K562 (cell line): ENCODE measurements around the gene GATA6. TPM values are rescaled to one million over a fixed set of nuclear protein-coding genes. Genes with fewer than 3 reads are reported as not detected.

Experiments
- ATAC-seq: fragments of 200-7000 bp; cut with Tn5 transposase; 3 replicates; pipeline ENCODE4 v1.9.1; 2020; ENCODE audit warnings: moderate library complexity
- BruUV-seq: library from RNA; stranded (reverse); fragments of 400-500 nt; replicated peaks from 2 replicates; lab custom pipeline; 2021; lab: Mats Ljungman, UMichigan
- CTCF ChIA-PET: fragments of 300-600 bp; formaldehyde crosslinking; extraction: SDS; loops from one replicate; lab custom pipeline; 2021; ENCODE audit warnings: low intra/inter-chr PET ratio; lab: Yijun Ruan, JAX
- POLR2A ChIA-PET: fragments of 300-600, 350-650 bp; sonication (Branson Sonifier 250); formaldehyde crosslinking; extraction: SDS; loops from one replicate; lab custom pipeline; 2021; ENCODE audit warnings: antibody characterized with exemption, inconsistent platforms; lab: Yijun Ruan, JAX
- DNase-seq, 4 experiments: peaks; one replicate each; pipeline versions ENCODE4 v3.0.0 to v3.0.0-alpha.2; 2011 to 2018; ENCODE audit warnings: low spot score in 3 of 4, mixed read lengths in 3 of 4; ENCODE audit errors: extremely low read depth in 1 of 4
- FAIRE-seq: peaks from 2 replicates; lab custom pipeline; 2011; peaks lifted over from hg19 to GRCh38; lab: Jason Lieb, UNC
- H2AFZ ChIP-seq: 2 replicates; pipeline ENCODE4 v1.6.0; 2011; ENCODE audit warnings: low read depth, low read length, control low read depth, inconsistent platforms
- H3K27ac ChIP-seq: fragments of 200-600 bp; 3 replicates; pipeline ENCODE4 v1.8.0; 2011; ENCODE audit warnings: low read depth, mild to moderate bottlenecking, control low read depth, inconsistent platforms, low read length, moderate library complexity, mixed read lengths; ENCODE audit errors: extremely low read depth
- H3K27me3 ChIP-seq, 2 experiments: fragments of 300-600 bp in 1 of 2; 2 replicates in 1 of 2; 3 replicates in 1 of 2; pipeline versions ENCODE4 v1.6.0 to v1.8.0; 2011; ENCODE audit warnings: inconsistent platforms in 2 of 2, low read length in 2 of 2, mild to moderate bottlenecking in 1 of 2, mixed read lengths in 1 of 2, moderate library complexity in 1 of 2; ENCODE audit not compliant: control insufficient read depth in 2 of 2, insufficient read depth in 2 of 2
- H3K36me3 ChIP-seq: fragments of 300-600 bp; 3 replicates; pipeline ENCODE4 v1.8.0; 2011; ENCODE audit warnings: mild to moderate bottlenecking, low read length, inconsistent platforms; ENCODE audit not compliant: control insufficient read depth, insufficient read depth
- H3K4me1 ChIP-seq, 2 experiments: fragments of 200-600 bp in 1 of 2; replicated peaks in 1 of 2; 2 replicates in 1 of 2; 3 replicates in 1 of 2; pipeline versions ENCODE4 v1.5.1 to v1.8.0; 2011; ENCODE audit warnings: inconsistent platforms in 2 of 2, low read length in 2 of 2, mild to moderate bottlenecking in 1 of 2, mixed read lengths in 1 of 2, moderate library complexity in 1 of 2; ENCODE audit not compliant: control insufficient read depth in 2 of 2, insufficient read depth in 2 of 2
- H3K4me2 ChIP-seq: 2 replicates; pipeline ENCODE4 v1.6.1; 2011; ENCODE audit warnings: low read length, control low read depth, inconsistent platforms, mixed read lengths; ENCODE audit not compliant: insufficient read depth
- H3K4me3 ChIP-seq: fragments of 200-600 bp; sonication (generic), shearing (Covaris generic); 2 replicates; pipeline ENCODE4 v1.5.1; 2016; ENCODE audit warnings: control low read depth, inconsistent platforms
- H3K79me2 ChIP-seq: fragments of 200-600 bp; 3 replicates; pipeline ENCODE4 v1.8.0; 2011; ENCODE audit warnings: low read length, inconsistent platforms; ENCODE audit not compliant: control insufficient read depth, insufficient read depth
- H3K9ac ChIP-seq, 2 experiments: 2 replicates each; pipeline versions ENCODE4 v1.6.0 to v1.6.1; 2011; ENCODE audit warnings: low read depth in 2 of 2, low read length in 2 of 2, control low read depth in 1 of 2, inconsistent platforms in 1 of 2, mild to moderate bottlenecking in 1 of 2, mixed read lengths in 1 of 2; ENCODE audit not compliant: insufficient read depth in 1 of 2
- H3K9me1 ChIP-seq: one replicate; pipeline ENCODE4 v1.6.0; 2011; ENCODE audit warnings: inconsistent platforms, mild to moderate bottlenecking, low read length, moderate library complexity; ENCODE audit not compliant: control insufficient read depth, insufficient read depth
- H3K9me3 ChIP-seq: replicated peaks from 2 replicates; pipeline ENCODE4 v1.5.1; 2011; ENCODE audit warnings: low read depth, low read length, inconsistent platforms; ENCODE audit not compliant: control insufficient read depth, insufficient read depth
- H4K20me1 ChIP-seq: replicated peaks from 2 replicates; pipeline ENCODE4 v1.6.1; 2011; ENCODE audit warnings: low read length, inconsistent platforms, mixed read lengths; ENCODE audit not compliant: control insufficient read depth, insufficient read depth
- MCM2 ChIP-seq: fragments of 450-650 bp; IDR thresholded peaks from 2 replicates; pipeline ENCODE4 v1.6.1; 2017; ENCODE audit warnings: low read depth, mild to moderate bottlenecking
- NFIC ChIP-seq: fragments of 450-650 bp; IDR thresholded peaks from 2 replicates; pipeline ENCODE4 v1.6.1; 2017; ENCODE audit warnings: mild to moderate bottlenecking, inconsistent platforms
- NRF1 ChIP-seq, 2 experiments: fragments of 450-650 bp; IDR thresholded peaks in 1 of 2; conservative IDR thresholded peaks in 1 of 2; 2 replicates each; pipeline ENCODE4 v1.6.1; 2014; ENCODE audit warnings: mild to moderate bottlenecking in 2 of 2
- RAD51 ChIP-seq: fragments of 450-650 bp; IDR thresholded peaks from 2 replicates; pipeline ENCODE4 v1.7.1; 2016; ENCODE audit warnings: low read depth, mild to moderate bottlenecking, borderline replicate concordance
- ZNF143 ChIP-seq: sonication (generic); formaldehyde crosslinking; IDR thresholded peaks from 2 replicates; pipeline ENCODE4 v1.9.0; 2022; ENCODE audit warnings: mild to moderate bottlenecking, missing genetic modification reagents
- ZNF512 ChIP-seq: IDR thresholded peaks from 2 replicates; pipeline ENCODE4 v1.6.1; 2016; ENCODE audit warnings: missing genetic modification characterization, missing compliant biosample characterization
- WGBS: fragments of 100-300 bp; shearing (Covaris generic); methylation state at CpG from one replicate; pipeline ENCODE4 v1.1.6; 2016; ENCODE audit warnings: low coverage, mixed read lengths; ENCODE audit not compliant: insufficient coverage; ENCODE audit errors: missing lambda C conversion rate; 5-methylcytosine and 5-hydroxymethylcytosine counted together
- in situ Hi-C: fragments of 300-500 bp; cut with MboI; formaldehyde crosslinking; loops from 4 replicates; pipeline ENCODE4 v1.15.0; 2018; ENCODE audit warnings: inconsistent platforms, mixed read lengths
- intact Hi-C: fragments of 100-400 bp; cut with micrococcal nuclease; formaldehyde crosslinking; loops from 2 replicates; pipeline ENCODE4 v1.14.2; 2022
- polyA plus RNA-seq, 8 experiments: library from polyadenylated mRNA; depleted of rRNA in 4 of 8; stranded (reverse) in 5 of 8; unstranded in 3 of 8; fragments of >200 nt; fragmentation: Nextera tagmentation in 2 of 8; fragmentation: Illumina TruSeq in 1 of 8; extraction: Ambion mirVana in 2 of 8; extraction: Trizol in 1 of 8; gene quantifications; 2 replicates each; pipeline versions ENCODE4 v1.2.1 to v1.2.3, GENCODE V29; 2011 to 2014; ENCODE audit warnings: inconsistent platforms in 1 of 8, missing spikeins in 1 of 8
- total RNA-seq, 7 experiments: library from RNA; depleted of rRNA in 6 of 7; stranded (reverse); fragments of >200 nt in 6 of 7; fragmentation: Illumina TruSeq in 2 of 7; extraction: Trizol in 2 of 7; gene quantifications; 2 replicates each; pipeline versions ENCODE4 v1.2.1 to v1.2.3, GENCODE V29; 2011 to 2021; ENCODE audit warnings: low replicate concordance in 1 of 7
- TF ChIP-seq, protein P1 (sequence below): fragments of 200-800 bp; sonication (Bioruptor generic); IDR thresholded peaks from 2 replicates; pipeline ENCODE4 v1.6.1; 2016; ENCODE audit warnings: missing genetic modification characterization, missing compliant biosample characterization

Gene GATA6
- total and polyA plus RNA-seq, 9 of the 15 experiments (the other 6 are each of a cell fraction or from before 2014, with no cell fraction given), result 0.01 to 0.24 (median 0.16) TPM; not detected in 5

- DNase-seq (no peak), FAIRE-seq (no peak), ATAC-seq (no peak)
- intact Hi-C loops (no loop called here), in situ Hi-C loops (no loop called here)
- peaks cover 12% of the 10 kb centered on the region in 2 experiments; a peak in 4 of 5 replicates for H3K27me3 ChIP-seq
- TF ChIP-seq MCM2 (no peak), ZNF512 (peak; percentile 81)
- CTCF ChIA-PET, result no interaction called here
- H3K9ac ChIP-seq, result no peak overlapping the region
- WGBS, result no CpG with 5 or more reads among the region's 1 CpG
- H3K4me2 ChIP-seq, result no peak overlapping the region
- no peaks in the 10 kb centered on the region for H3K9me3 ChIP-seq
- no peak overlapping the region for H2AFZ ChIP-seq
- no peaks in the 10 kb centered on the region for H3K9me1 ChIP-seq
- H3K27ac ChIP-seq, result no peak overlapping the region
- no peak overlapping the region for H3K4me3 ChIP-seq
- no TSS peak for BruUV-seq
- no peaks in the 10 kb centered on the region for H3K36me3 ChIP-seq
- H4K20me1 ChIP-seq, result no peaks in the 10 kb centered on the region
- POLR2A ChIA-PET, result no interaction called here
- peaks cover 3 to 6% of the 10 kb centered on the region in 2 experiments; a peak in 1 of 5 replicates for H3K4me1 ChIP-seq
- no peaks in the 10 kb centered on the region for H3K79me2 ChIP-seq
These were observed 34.8 kb downstream of the GATA6 start for GRCh38 chr18:22204214-22204536.

DNA sequence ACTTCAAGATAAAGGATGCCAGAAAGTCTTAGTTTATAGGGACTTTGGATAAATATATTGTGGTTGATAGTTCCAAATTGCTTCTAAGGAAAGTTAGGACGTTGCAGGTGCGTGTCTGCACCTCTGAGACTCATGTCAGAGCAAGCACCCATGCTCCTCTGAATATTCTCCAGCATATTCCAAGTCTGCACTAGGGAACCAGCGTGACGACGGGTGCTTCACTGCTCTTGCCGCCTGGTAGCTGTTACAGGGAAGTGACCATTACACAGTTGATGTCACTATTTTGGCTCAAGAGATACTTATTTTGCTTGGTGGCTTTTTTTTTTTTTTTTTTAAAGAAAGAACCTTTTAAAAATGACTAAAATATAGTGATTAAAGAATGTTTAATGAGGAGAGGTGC, 35.6 kb downstream of the GATA6 start:
- FAIRE-seq, result no peak
- Histone ChIP-seq H3K9ac (no peak overlapping the region), H3K4me2 (no peak overlapping the region), H3K27ac (no peak overlapping the region), H3K9me3 (no peaks in the 10 kb centered on the region), H3K36me3 (no peaks in the 10 kb centered on the region), H3K79me2 (no peaks in the 10 kb centered on the region), H2AFZ (no peak overlapping the region), H3K27me3 (peaks cover 12 to 15% of the 10 kb centered on the region in 2 experiments; a peak in 4 of 5 replicates), H3K4me3 (no peak overlapping the region), H3K4me1 (peaks cover 3 to 6% of the 10 kb centered on the region in 2 experiments; a peak in 1 of 5 replicates), H3K9me1 (no peaks in the 10 kb centered on the region), H4K20me1 (no peaks in the 10 kb centered on the region)
- no peak for DNase-seq
- intact Hi-C loops, result no loop called here
- in situ Hi-C loops, result no loop called here
- no TSS peak for BruUV-seq
- ChIA-PET CTCF (no interaction called here), POLR2A (interaction anchor here (0.9 kb wide), 1 partner anchor 11 kb away, joined by 7 read pairs; no protein-coding TSS in a partner anchor)
- WGBS, result 7% methylated on average over 6 of the region's 6 CpGs
- peak; percentile 44; the same call in 2 of the 3 replicates for ATAC-seq
- TF ChIP-seq RAD51, result no peak
- TF ChIP-seq, protein P1, sequence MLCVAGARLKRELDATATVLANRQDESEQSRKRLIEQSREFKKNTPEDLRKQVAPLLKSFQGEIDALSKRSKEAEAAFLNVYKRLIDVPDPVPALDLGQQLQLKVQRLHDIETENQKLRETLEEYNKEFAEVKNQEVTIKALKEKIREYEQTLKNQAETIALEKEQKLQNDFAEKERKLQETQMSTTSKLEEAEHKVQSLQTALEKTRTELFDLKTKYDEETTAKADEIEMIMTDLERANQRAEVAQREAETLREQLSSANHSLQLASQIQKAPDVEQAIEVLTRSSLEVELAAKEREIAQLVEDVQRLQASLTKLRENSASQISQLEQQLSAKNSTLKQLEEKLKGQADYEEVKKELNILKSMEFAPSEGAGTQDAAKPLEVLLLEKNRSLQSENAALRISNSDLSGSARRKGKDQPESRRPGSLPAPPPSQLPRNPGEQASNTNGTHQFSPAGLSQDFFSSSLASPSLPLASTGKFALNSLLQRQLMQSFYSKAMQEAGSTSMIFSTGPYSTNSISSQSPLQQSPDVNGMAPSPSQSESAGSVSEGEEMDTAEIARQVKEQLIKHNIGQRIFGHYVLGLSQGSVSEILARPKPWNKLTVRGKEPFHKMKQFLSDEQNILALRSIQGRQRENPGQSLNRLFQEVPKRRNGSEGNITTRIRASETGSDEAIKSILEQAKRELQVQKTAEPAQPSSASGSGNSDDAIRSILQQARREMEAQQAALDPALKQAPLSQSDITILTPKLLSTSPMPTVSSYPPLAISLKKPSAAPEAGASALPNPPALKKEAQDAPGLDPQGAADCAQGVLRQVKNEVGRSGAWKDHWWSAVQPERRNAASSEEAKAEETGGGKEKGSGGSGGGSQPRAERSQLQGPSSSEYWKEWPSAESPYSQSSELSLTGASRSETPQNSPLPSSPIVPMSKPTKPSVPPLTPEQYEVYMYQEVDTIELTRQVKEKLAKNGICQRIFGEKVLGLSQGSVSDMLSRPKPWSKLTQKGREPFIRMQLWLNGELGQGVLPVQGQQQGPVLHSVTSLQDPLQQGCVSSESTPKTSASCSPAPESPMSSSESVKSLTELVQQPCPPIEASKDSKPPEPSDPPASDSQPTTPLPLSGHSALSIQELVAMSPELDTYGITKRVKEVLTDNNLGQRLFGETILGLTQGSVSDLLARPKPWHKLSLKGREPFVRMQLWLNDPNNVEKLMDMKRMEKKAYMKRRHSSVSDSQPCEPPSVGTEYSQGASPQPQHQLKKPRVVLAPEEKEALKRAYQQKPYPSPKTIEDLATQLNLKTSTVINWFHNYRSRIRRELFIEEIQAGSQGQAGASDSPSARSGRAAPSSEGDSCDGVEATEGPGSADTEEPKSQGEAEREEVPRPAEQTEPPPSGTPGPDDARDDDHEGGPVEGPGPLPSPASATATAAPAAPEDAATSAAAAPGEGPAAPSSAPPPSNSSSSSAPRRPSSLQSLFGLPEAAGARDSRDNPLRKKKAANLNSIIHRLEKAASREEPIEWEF (CRISPR knock-in tag), result no peak
- no peak for TF ChIP-seq NRF1 (conservative IDR thresholded peaks at IDR 0.05 in 1 of 2, IDR thresholded peaks at IDR 0.05 in 1 of 2)
- no peak for TF ChIP-seq NFIC
- TF ChIP-seq ZNF143 (CRISPR knock-in tag), result no peak
